ENCODE measurements around the gene RFPL4A. TPM values are rescaled to one million over a fixed set of nuclear protein-coding genes. Genes with fewer than 3 reads are reported as not detected.

Gene RFPL4A
- not detected in 2 replicates for total RNA-seq

DNA sequence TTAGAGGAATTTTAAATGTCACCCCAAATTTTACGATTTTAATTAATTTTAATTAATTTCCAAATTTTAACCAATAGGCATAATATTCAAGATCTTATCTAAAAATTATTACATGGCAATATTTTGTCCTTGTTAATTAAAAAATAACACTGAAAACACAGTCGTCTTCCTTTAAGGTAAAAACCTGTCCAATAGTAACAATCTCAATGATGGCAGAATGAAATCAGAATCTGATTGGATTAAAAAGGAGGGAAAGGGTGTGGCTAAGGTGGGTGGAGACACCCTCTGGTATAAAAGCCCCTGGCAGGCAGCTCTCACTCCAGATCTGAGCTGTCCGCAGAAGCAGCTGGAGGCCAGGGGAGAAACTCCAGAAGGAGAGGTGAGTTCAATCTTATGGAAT, at the start of gene RFPL4A:
Gene RFPL4A (plus strand): TSS at position 301 of the 400 bp plus-strand sequence. CDS start 2,704 bp downstream, outside the sequence.

DNA sequence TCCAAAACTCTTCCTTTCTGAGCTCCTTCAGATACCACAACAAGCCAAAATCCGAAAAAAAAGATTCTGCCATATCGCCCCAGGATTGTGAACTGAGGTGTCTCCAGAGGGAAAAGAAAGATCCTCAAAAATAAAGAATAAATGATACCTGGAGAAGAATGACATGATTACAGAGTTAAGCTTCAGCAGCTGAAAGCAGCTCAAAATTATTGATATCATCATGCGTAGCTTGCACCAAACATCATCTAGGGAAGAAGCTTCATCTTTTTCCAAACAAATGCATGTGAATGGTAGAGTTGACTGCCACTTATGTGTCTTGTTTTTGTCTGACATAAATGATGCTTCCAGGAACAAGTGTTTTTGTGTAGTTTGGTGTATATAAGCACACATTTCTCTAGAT, 20.6 kb upstream of the RFPL4A start, which contains the start of gene NLRP9:
Gene NLRP9 (minus strand): TSS at position 101 of the 400 bp plus-strand sequence. CDS start 28 bp downstream, at position 73.

DNA sequence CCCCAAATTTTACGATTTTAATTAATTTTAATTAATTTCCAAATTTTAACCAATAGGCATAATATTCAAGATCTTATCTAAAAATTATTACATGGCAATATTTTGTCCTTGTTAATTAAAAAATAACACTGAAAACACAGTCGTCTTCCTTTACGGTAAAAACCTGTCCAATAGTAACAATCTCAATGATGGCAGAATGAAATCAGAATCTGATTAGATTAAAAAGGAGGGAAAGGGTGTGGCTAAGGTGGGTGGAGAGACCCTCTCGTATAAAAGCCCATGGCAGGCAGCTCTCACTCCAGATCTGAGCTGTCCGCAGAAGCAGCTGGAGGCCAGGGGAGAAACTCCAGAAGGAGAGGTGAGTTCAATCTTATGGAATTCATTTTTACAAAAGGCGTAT, 9.9 kb downstream of the RFPL4A start, which contains the start of gene RFPL4AL1:
Gene RFPL4AL1 (plus strand): TSS at position 301 of the 400 bp plus-strand sequence. CDS start 2,687 bp downstream, outside the sequence.

Other genes with a start within 250 kb of the RFPL4A start
- 0.72 TPM in 1 of 2 replicates, not detected in the other for gene SBK2, start 222.0 kb upstream of the RFPL4A start, total RNA-seq
- gene SBK3, start 213.6 kb upstream of the RFPL4A start, total RNA-seq, result not detected in 2 replicates
- 3.8 and 5.5 TPM in 2 replicates for gene ZNF579, start 178.2 kb upstream of the RFPL4A start, total RNA-seq
- 2.7 and 9.0 TPM in 2 replicates for gene FIZ1, start 159.6 kb upstream of the RFPL4A start, total RNA-seq
- gene ZNF524, start 158.8 kb upstream of the RFPL4A start, total RNA-seq, result 13.0 and 33.0 TPM in 2 replicates
- 1.4 and 2.1 TPM in 2 replicates for gene ZNF865, start 153.4 kb upstream of the RFPL4A start, total RNA-seq
- gene ZNF784, start 134.5 kb upstream of the RFPL4A start, total RNA-seq, result 2.3 and 3.4 TPM in 2 replicates
- gene ZNF580, start 118.1 kb upstream of the RFPL4A start, total RNA-seq, result 0.43 and 3.1 TPM in 2 replicates
- gene ZNF581, start 115.4 kb upstream of the RFPL4A start, total RNA-seq, result 27.5 and 40.1 TPM in 2 replicates
- 3.4 and 4.1 TPM in 2 replicates for gene CCDC106, start 110.9 kb upstream of the RFPL4A start, total RNA-seq
- 89.2 and 92.1 TPM in 2 replicates for gene U2AF2, start 104.1 kb upstream of the RFPL4A start, total RNA-seq
- 44.3 and 50.5 TPM in 2 replicates for gene EPN1, start 83.9 kb upstream of the RFPL4A start, total RNA-seq
- gene NLRP9, start 20.7 kb upstream of the RFPL4A start, total RNA-seq, result 0.24 TPM in 1 of 2 replicates, not detected in the other
- gene RFPL4AL1, start 10.0 kb downstream of the RFPL4A start, total RNA-seq, result not detected in 2 replicates
- gene NLRP11, start 72.9 kb downstream of the RFPL4A start, total RNA-seq, result not detected in 2 replicates
- not detected in 2 replicates for gene NLRP4, start 77.4 kb downstream of the RFPL4A start, total RNA-seq
- not detected in 2 replicates for gene NLRP13, start 173.2 kb downstream of the RFPL4A start, total RNA-seq
- not detected in 2 replicates for gene NLRP8, start 188.7 kb downstream of the RFPL4A start, total RNA-seq
- gene NLRP5, start 227.7 kb downstream of the RFPL4A start, total RNA-seq, result not detected in 2 replicates